ENCODE data around the gene LCK.
A peak's percentile ranks its signal among the peaks of the same experiment; 100 is the strongest.

The LCK gene

GRCh38 chr1:32273391-32274208, 22.5 kb downstream of the LCK start:
- TF ChIP-seq PPARA (CRISPR knock-in tag; IDR thresholded peaks at IDR 0.05; ENCODE audit: borderline replicate concordance): no peak
- no peak for TF ChIP-seq TOX (CRISPR knock-in tag; IDR thresholded peaks at IDR 0.05; ENCODE audit: borderline replicate concordance)
- no peak for TF ChIP-seq ZC3H10 (CRISPR knock-in tag; IDR thresholded peaks at IDR 0.05)
- ATAC-seq: peak; percentile 23; the same call in 2 of the 3 replicates

GRCh38 chr1:32274646-32275340, 23.7 kb downstream of the LCK start:
- no peak for TF ChIP-seq OSR1 (CRISPR knock-in tag; IDR thresholded peaks at IDR 0.05)
- TF ChIP-seq ZNF8 (CRISPR knock-in tag; IDR thresholded peaks at IDR 0.05): no peak
- no peak for TF ChIP-seq GLIS3 (CRISPR knock-in tag; IDR thresholded peaks at IDR 0.05)
- no peak for TF ChIP-seq TCF4 (CRISPR knock-in tag; IDR thresholded peaks at IDR 0.05; ENCODE audit: borderline replicate concordance)
- no peak for TF ChIP-seq ZC3H10 (CRISPR knock-in tag; IDR thresholded peaks at IDR 0.05)
- no peak for TF ChIP-seq BACH2 (CRISPR knock-in tag; IDR thresholded peaks at IDR 0.05; ENCODE audit: borderline replicate concordance)
- TF ChIP-seq ISL1 (CRISPR knock-in tag; IDR thresholded peaks at IDR 0.05): no peak
- TF ChIP-seq SNAI2 (CRISPR knock-in tag; IDR thresholded peaks at IDR 0.05): no peak
- no peak for TF ChIP-seq CSRNP3 (CRISPR knock-in tag; IDR thresholded peaks at IDR 0.05)
- TF ChIP-seq PPARA (CRISPR knock-in tag; IDR thresholded peaks at IDR 0.05; ENCODE audit: borderline replicate concordance): no peak
- no peak for TF ChIP-seq PATZ1 (CRISPR knock-in tag; IDR thresholded peaks at IDR 0.05; ENCODE audit: borderline replicate concordance)
- TF ChIP-seq RARB (CRISPR knock-in tag; IDR thresholded peaks at IDR 0.05): no peak
- no peak for TF ChIP-seq CREB5 (CRISPR knock-in tag; IDR thresholded peaks at IDR 0.05; ENCODE audit: low read depth)
- TF ChIP-seq ZFP3 (CRISPR knock-in tag; IDR thresholded peaks at IDR 0.05): no peak
- TF ChIP-seq ZNF70 (CRISPR knock-in tag; IDR thresholded peaks at IDR 0.05): no peak
- ATAC-seq: no peak

- TF ChIP-seq ZNF70 (CRISPR knock-in tag; IDR thresholded peaks at IDR 0.05): no peak
- no peak for TF ChIP-seq ARNTL (CRISPR knock-in tag; IDR thresholded peaks at IDR 0.05; ENCODE audit: borderline replicate concordance, low read depth)
- TF ChIP-seq CSDC2 (CRISPR knock-in tag; IDR thresholded peaks at IDR 0.05): no peak
- no peak for TF ChIP-seq PPARA (CRISPR knock-in tag; IDR thresholded peaks at IDR 0.05; ENCODE audit: borderline replicate concordance)
- TF ChIP-seq SNAI2 (CRISPR knock-in tag; IDR thresholded peaks at IDR 0.05): no peak
- no peak for TF ChIP-seq ZNF8 (CRISPR knock-in tag; IDR thresholded peaks at IDR 0.05)
- TF ChIP-seq ZC3H10 (CRISPR knock-in tag; IDR thresholded peaks at IDR 0.05): no peak
- TF ChIP-seq ESRRG (CRISPR knock-in tag; IDR thresholded peaks at IDR 0.05): no peak
- TF ChIP-seq TOX (CRISPR knock-in tag; IDR thresholded peaks at IDR 0.05; ENCODE audit: borderline replicate concordance): no peak
- TF ChIP-seq GLIS3 (CRISPR knock-in tag; IDR thresholded peaks at IDR 0.05): no peak
- TF ChIP-seq CREB5 (CRISPR knock-in tag; IDR thresholded peaks at IDR 0.05; ENCODE audit: low read depth): no peak
- ATAC-seq: no peak
These were observed 24.4 kb downstream of the LCK start for GRCh38 chr1:32275424-32275823.

GRCh38 chr1:32276032-32276782, 25.1 kb downstream of the LCK start:
- no peak for ATAC-seq
- TF ChIP-seq GLIS3 (CRISPR knock-in tag; IDR thresholded peaks at IDR 0.05): no peak
- no peak for TF ChIP-seq ISL1 (CRISPR knock-in tag; IDR thresholded peaks at IDR 0.05)
- TF ChIP-seq ZNF8 (CRISPR knock-in tag; IDR thresholded peaks at IDR 0.05): no peak
- no peak for TF ChIP-seq TOX (CRISPR knock-in tag; IDR thresholded peaks at IDR 0.05; ENCODE audit: borderline replicate concordance)
- TF ChIP-seq RARB (CRISPR knock-in tag; IDR thresholded peaks at IDR 0.05): no peak
- no peak for TF ChIP-seq ARNTL (CRISPR knock-in tag; IDR thresholded peaks at IDR 0.05; ENCODE audit: borderline replicate concordance, low read depth)
- TF ChIP-seq CSRNP3 (CRISPR knock-in tag; IDR thresholded peaks at IDR 0.05): no peak
- no peak for TF ChIP-seq POU6F1 (CRISPR knock-in tag; IDR thresholded peaks at IDR 0.05; ENCODE audit: borderline replicate concordance, low read depth)
- TF ChIP-seq PPARA (CRISPR knock-in tag; IDR thresholded peaks at IDR 0.05; ENCODE audit: borderline replicate concordance): no peak
- no peak for TF ChIP-seq OSR1 (CRISPR knock-in tag; IDR thresholded peaks at IDR 0.05)
- no peak for TF ChIP-seq ZFP3 (CRISPR knock-in tag; IDR thresholded peaks at IDR 0.05)
- TF ChIP-seq CREB5 (CRISPR knock-in tag; IDR thresholded peaks at IDR 0.05; ENCODE audit: low read depth): no peak

Data from SK-N-SH treated with all-trans-retinoic acid at 6 μM for 48 hours (cell line).